ENCODE results near the gene AIFM3.

Gene AIFM3

GRCh38 chr22:20965888-20966855 is 883 bp upstream of the AIFM3 start:
- Histone ChIP-seq H3K9ac (ENCODE audit: low read length) (no peak overlapping the region), H3K4me3 (ENCODE audit: insufficient read depth, low read length, poor library complexity, severe bottlenecking) (no peak overlapping the region), H3K27ac (ENCODE audit: low read depth, low read length) (no peak overlapping the region), H2AFZ (ENCODE audit: low read depth, low read length, severe bottlenecking) (no peak overlapping the region), H3K79me2 (ENCODE audit: insufficient read depth, low read length) (no peaks in the 10 kb centered on the region), H3K9me2 (replicated peaks; ENCODE audit: insufficient read depth, low read length) (no peaks in the 10 kb centered on the region), H4K20me1 (ENCODE audit: low read depth, low read length) (no peaks in the 10 kb centered on the region), H3K9me3 (ENCODE audit: insufficient read depth, low read length) (no peaks in the 10 kb centered on the region), H3K36me3 (ENCODE audit: low read length) (no peaks in the 10 kb centered on the region), H3F3A (ENCODE audit: insufficient read depth) (no peaks in the 10 kb centered on the region), H3K4me2 (ENCODE audit: low read depth, low read length, poor library complexity, severe bottlenecking) (no peak overlapping the region), H3K27me3 (ENCODE audit: low read length) (no peaks in the 10 kb centered on the region)
- TF ChIP-seq, protein P1, sequence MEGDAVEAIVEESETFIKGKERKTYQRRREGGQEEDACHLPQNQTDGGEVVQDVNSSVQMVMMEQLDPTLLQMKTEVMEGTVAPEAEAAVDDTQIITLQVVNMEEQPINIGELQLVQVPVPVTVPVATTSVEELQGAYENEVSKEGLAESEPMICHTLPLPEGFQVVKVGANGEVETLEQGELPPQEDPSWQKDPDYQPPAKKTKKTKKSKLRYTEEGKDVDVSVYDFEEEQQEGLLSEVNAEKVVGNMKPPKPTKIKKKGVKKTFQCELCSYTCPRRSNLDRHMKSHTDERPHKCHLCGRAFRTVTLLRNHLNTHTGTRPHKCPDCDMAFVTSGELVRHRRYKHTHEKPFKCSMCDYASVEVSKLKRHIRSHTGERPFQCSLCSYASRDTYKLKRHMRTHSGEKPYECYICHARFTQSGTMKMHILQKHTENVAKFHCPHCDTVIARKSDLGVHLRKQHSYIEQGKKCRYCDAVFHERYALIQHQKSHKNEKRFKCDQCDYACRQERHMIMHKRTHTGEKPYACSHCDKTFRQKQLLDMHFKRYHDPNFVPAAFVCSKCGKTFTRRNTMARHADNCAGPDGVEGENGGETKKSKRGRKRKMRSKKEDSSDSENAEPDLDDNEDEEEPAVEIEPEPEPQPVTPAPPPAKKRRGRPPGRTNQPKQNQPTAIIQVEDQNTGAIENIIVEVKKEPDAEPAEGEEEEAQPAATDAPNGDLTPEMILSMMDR (IDR thresholded peaks at IDR 0.05; ENCODE audit: insufficient read depth, low read length, poor library complexity, severe bottlenecking): no peak
- TF ChIP-seq EZH2phosphoT487 (conservative IDR thresholded peaks at IDR 0.05; ENCODE audit: low read length): no peak

DNA sequence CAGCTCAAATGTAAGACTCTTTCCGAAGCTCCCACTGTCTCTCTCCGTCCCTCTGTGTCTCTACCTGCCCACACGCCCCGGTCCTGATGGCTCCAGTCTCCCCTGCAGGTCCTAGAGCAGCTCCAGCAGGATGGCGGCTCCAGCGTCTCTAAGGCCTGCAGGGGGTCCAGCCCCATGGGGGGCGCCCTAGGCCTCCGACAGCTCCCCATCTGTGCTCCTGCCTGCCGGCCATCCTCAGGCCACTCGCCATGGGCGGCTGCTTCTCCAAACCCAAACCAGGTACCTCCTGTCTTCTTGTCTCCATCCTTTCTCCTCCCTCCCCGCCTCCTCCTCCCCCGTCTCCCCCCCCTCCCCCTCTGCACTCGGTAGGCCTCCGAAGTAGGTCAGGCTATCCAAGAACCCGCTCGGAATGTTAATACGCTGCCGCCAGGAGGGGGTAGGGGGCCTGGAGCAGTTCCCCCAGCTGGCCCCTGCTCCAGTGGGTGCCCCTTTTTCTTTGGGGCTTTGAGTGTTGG is 699 bp downstream of the AIFM3 start:
- Histone ChIP-seq H3K27me3 (ENCODE audit: low read length) (no peaks in the 10 kb centered on the region), H3K4me3 (ENCODE audit: insufficient read depth, low read length, poor library complexity, severe bottlenecking) (no peak overlapping the region)

GRCh38 chr22:20968281-20968977 is 1.4 kb downstream of the AIFM3 start:
- no peaks in the 10 kb centered on the region for H3K9me2 ChIP-seq (replicated peaks; ENCODE audit: insufficient read depth, low read length)
- TF ChIP-seq, protein P1 (IDR thresholded peaks at IDR 0.05; ENCODE audit: insufficient read depth, low read length, poor library complexity, severe bottlenecking): no peak
- TF ChIP-seq EZH2phosphoT487 (conservative IDR thresholded peaks at IDR 0.05; ENCODE audit: low read length): no peak
- no peaks in the 10 kb centered on the region for H3K36me3 ChIP-seq (ENCODE audit: low read length)
- H3K9ac ChIP-seq (ENCODE audit: low read length): no peak overlapping the region
- no peaks in the 10 kb centered on the region for H3F3A ChIP-seq (ENCODE audit: insufficient read depth)
- H3K27me3 ChIP-seq (ENCODE audit: low read length): no peaks in the 10 kb centered on the region
- H2AFZ ChIP-seq (ENCODE audit: low read depth, low read length, severe bottlenecking): no peak overlapping the region
- no peak overlapping the region for H3K27ac ChIP-seq (ENCODE audit: low read depth, low read length)
- no peak overlapping the region for H3K4me3 ChIP-seq (ENCODE audit: insufficient read depth, low read length, poor library complexity, severe bottlenecking)
- H3K4me2 ChIP-seq (ENCODE audit: low read depth, low read length, poor library complexity, severe bottlenecking): no peak overlapping the region
- no peaks in the 10 kb centered on the region for H4K20me1 ChIP-seq (ENCODE audit: low read depth, low read length)
- H3K79me2 ChIP-seq (ENCODE audit: insufficient read depth, low read length): no peaks in the 10 kb centered on the region
- no peaks in the 10 kb centered on the region for H3K9me3 ChIP-seq (ENCODE audit: insufficient read depth, low read length)

More for the DNA sequence above, 699 bp downstream of the AIFM3 start:
- Histone ChIP-seq H3K27ac (ENCODE audit: low read depth, low read length) (no peak overlapping the region), H3K9me3 (ENCODE audit: insufficient read depth, low read length) (no peaks in the 10 kb centered on the region), H3K9me2 (replicated peaks; ENCODE audit: insufficient read depth, low read length) (no peaks in the 10 kb centered on the region), H3K9ac (ENCODE audit: low read length) (no peak overlapping the region), H3K79me2 (ENCODE audit: insufficient read depth, low read length) (no peaks in the 10 kb centered on the region), H3K4me2 (ENCODE audit: low read depth, low read length, poor library complexity, severe bottlenecking) (no peak overlapping the region), H2AFZ (ENCODE audit: low read depth, low read length, severe bottlenecking) (no peak overlapping the region), H3K36me3 (ENCODE audit: low read length) (no peaks in the 10 kb centered on the region), H4K20me1 (ENCODE audit: low read depth, low read length) (no peaks in the 10 kb centered on the region), H3F3A (ENCODE audit: insufficient read depth) (no peaks in the 10 kb centered on the region)
- TF ChIP-seq, protein P1 (IDR thresholded peaks at IDR 0.05; ENCODE audit: insufficient read depth, low read length, poor library complexity, severe bottlenecking): no peak
- TF ChIP-seq EZH2phosphoT487 (conservative IDR thresholded peaks at IDR 0.05; ENCODE audit: low read length): no peak

Data from SU-DHL-6 (cell line).